Activated CD4-positive, alpha-beta memory T cell treated with anti-CD3 and anti-CD28 coated beads, Interleukin-2, amount 10 ng/mL, durations not matched to agents 7 days and 5 days (primary cell): Measurements from ENCODE around the gene SEC61B. TPM values are rescaled to one million over a fixed set of nuclear protein-coding genes. Genes with fewer than 3 reads are reported as not detected.
"Not testable (repeated sequence)": the region's sequence is repeated elsewhere in the genome, so short reads cannot be mapped to it uniquely, and the experiment has no call there.

Experiments
- CTCF ChIA-PET: fragments of 350-600 bp; sonication (Branson Sonifier 250); formaldehyde crosslinking; loops from one replicate; lab custom pipeline; 2021; ENCODE audit warnings: antibody characterized with exemption, inconsistent platforms; lab: Charles Lee
- POLR2A ChIA-PET: fragments of 350-600 bp; sonication (Branson Sonifier 250); formaldehyde crosslinking; loops from one replicate; lab custom pipeline; 2021; ENCODE audit warnings: antibody characterized with exemption; lab: Charles Lee
- DNase-seq: peaks from one replicate; pipeline ENCODE4 v3.0.0-alpha.2; 2020
- H3K27ac Mint-ChIP-seq: one replicate; pipeline ENCODE4 v1.8.0; 2021; ENCODE audit warnings: mild to moderate bottlenecking, mixed read lengths
- H3K27me3 Mint-ChIP-seq: one replicate; pipeline ENCODE4 v1.8.0; 2021; ENCODE audit warnings: mixed read lengths
- H3K36me3 Mint-ChIP-seq: one replicate; pipeline ENCODE4 v1.8.0; 2021; ENCODE audit warnings: low read depth, mixed read lengths
- H3K4me1 Mint-ChIP-seq: one replicate; pipeline ENCODE4 v1.8.0; 2021; ENCODE audit warnings: mixed read lengths
- H3K4me3 Mint-ChIP-seq: one replicate; pipeline ENCODE4 v1.8.0; 2021; ENCODE audit warnings: mild to moderate bottlenecking, mixed read lengths
- H3K9me3 Mint-ChIP-seq: one replicate; pipeline ENCODE4 v1.8.0; 2021; ENCODE audit warnings: mixed read lengths
- total RNA-seq, 2 experiments: library from RNA; stranded (reverse); gene quantifications; one replicate each; pipeline ENCODE4 v1.2.3, GENCODE V29; 2021

SEC61B gene
- total RNA-seq, 2 experiments from 2014 or later: 148 to 165 TPM

GRCh38 chr9:99196484-99196883 is 25.6 kb upstream of the SEC61B start:
- ChIA-PET POLR2A (interaction anchor here (2.7 kb wide), 1 partner anchor 11 kb away, joined by 6 read pairs; no protein-coding TSS in a partner anchor), CTCF (interaction anchor here (0.8 to 6.6 kb wide), 4 partner anchors 11 to 62 kb away, joined by 3 to 34 read pairs (median 5); no protein-coding TSS in a partner anchor)
- H3K4me1 Mint-ChIP-seq: peaks cover 19% of the 10 kb centered on the region
- not testable (repeated sequence) for H3K27ac Mint-ChIP-seq, DNase-seq, H3K36me3 Mint-ChIP-seq, H3K9me3 Mint-ChIP-seq, H3K4me3 Mint-ChIP-seq
- H3K27me3 Mint-ChIP-seq: peaks cover 23% of the 10 kb centered on the region

DNA sequence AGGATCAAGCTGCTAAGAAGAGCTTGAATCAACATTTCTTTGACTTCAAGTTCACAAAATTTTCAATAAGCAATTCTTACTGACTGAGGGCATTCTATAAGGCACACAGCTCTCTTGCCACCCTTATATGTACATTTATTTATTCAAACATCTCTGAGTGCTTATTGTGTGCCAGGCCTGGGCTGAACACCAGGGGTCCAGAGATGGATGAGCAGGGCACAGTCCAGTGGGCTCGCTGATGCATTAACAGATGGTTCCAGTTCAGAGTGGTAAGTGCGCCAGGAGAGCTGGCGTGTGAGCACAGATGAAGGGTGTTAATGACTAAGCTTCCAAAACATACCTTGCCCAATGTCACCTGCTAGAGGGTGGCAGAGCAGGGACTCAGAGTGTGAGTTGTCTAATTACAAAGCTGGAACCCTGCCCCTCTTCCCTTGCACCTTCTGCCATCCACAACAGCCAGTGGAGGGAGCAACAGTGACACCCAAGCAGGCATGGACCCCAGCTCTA is 24.9 kb upstream of the SEC61B start:
- CTCF ChIA-PET: interaction anchor here (0.6 to 6.6 kb wide), 4 partner anchors 11 to 44 kb away, joined by 3 to 34 read pairs (median 4); no protein-coding TSS in a partner anchor
- Mint-ChIP-seq H3K4me3 (no peak overlapping the region), H3K27me3 (peaks cover 24% of the 10 kb centered on the region), H3K36me3 (no peaks in the 10 kb centered on the region), H3K27ac (no peak overlapping the region), H3K9me3 (no peaks in the 10 kb centered on the region), H3K4me1 (peaks cover 19% of the 10 kb centered on the region)
- POLR2A ChIA-PET: interaction anchor here (0.7 to 2.7 kb wide), 4 partner anchors 12 to 225 kb away, joined by 3 to 6 read pairs (median 4); partner anchors contain the start of genes ALG2 and SEC61B
- DNase-seq: no peak

DNA sequence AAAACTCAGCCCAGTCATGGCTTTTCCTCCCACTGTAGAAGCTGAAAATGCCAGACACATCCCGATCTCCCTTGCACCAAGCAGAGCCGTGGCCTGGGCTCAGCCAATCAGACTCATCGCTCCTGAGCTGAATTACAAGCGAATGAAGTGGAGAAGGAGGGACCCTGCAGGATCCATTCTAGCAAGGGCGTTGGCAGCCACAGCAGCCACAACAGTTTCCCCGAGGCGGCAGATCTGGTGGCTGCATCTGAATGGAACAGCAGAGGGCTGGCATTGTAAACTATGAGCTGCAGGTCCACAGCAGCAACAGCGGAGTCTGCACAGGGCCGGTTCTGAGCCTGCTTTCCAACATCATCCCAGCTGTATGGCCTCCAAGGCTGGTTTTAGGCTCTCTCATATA is 24.1 kb upstream of the SEC61B start:
- no peak overlapping the region for H3K4me3 Mint-ChIP-seq
- no peaks in the 10 kb centered on the region for H3K9me3 Mint-ChIP-seq
- POLR2A ChIA-PET: interaction anchor here (0.7 to 2.7 kb wide), 4 partner anchors 12 to 225 kb away, joined by 3 to 6 read pairs (median 4); partner anchors contain the start of genes ALG2 and SEC61B
- H3K36me3 Mint-ChIP-seq: no peaks in the 10 kb centered on the region
- CTCF ChIA-PET: interaction anchor here (0.7 to 6.6 kb wide), 5 partner anchors 12 to 200 kb away, joined by 3 to 34 read pairs (median 3); partner anchors contain the start of gene SEC61B
- peaks cover 19% of the 10 kb centered on the region for H3K27me3 Mint-ChIP-seq
- no peak overlapping the region for H3K27ac Mint-ChIP-seq
- peaks cover 19% of the 10 kb centered on the region for H3K4me1 Mint-ChIP-seq
- no peak for DNase-seq

- Mint-ChIP-seq H3K27me3 (peaks cover 11% of the 10 kb centered on the region), H3K9me3 (no peaks in the 10 kb centered on the region), H3K4me1 (peaks cover 12% of the 10 kb centered on the region), H3K4me3 (no peak overlapping the region), H3K36me3 (no peaks in the 10 kb centered on the region), H3K27ac (no peak overlapping the region)
- CTCF ChIA-PET: interaction anchor here (6.6 kb wide), 1 partner anchor 14 kb away, joined by 34 read pairs; no protein-coding TSS in a partner anchor
- DNase-seq: no peak
- POLR2A ChIA-PET: no interaction called here
Measured at GRCh38 chr9:99199938-99200539, 22.0 kb upstream of the SEC61B start.

- H3K36me3 Mint-ChIP-seq: no peaks in the 10 kb centered on the region
- POLR2A ChIA-PET: no interaction called here
- CTCF ChIA-PET: interaction anchor here (1.0 kb wide), 1 partner anchor 30 kb away, joined by 3 read pairs; no protein-coding TSS in a partner anchor
- H3K27me3 Mint-ChIP-seq: peaks cover 13% of the 10 kb centered on the region
- no peak overlapping the region for H3K27ac Mint-ChIP-seq
- no peak for DNase-seq
- no peak overlapping the region for H3K4me3 Mint-ChIP-seq
- no peaks in the 10 kb centered on the region for H3K9me3 Mint-ChIP-seq
- H3K4me1 Mint-ChIP-seq: peaks cover 10% of the 10 kb centered on the region
Measured at GRCh38 chr9:99201603-99202002, 20.5 kb upstream of the SEC61B start.

DNA sequence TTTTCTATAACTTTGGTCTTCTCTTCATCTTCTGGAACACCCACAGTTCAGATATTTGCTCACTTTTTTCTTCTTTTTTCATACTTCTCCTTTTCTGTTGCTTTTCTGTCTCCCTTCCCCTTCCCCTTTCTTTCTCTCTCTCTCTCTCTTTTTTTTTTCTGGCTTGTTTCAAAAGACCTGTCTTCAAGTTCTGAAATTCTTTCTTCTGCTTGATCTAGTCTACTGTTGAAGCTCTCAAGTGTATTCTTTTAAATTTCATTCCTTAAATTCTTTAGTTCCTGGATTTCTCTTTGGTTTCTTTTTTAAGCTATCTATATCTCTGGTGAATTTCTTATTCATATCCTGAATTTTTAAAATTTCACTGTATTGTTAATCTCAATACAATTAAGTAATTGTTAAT is 11.5 kb upstream of the SEC61B start:
- ChIA-PET POLR2A (interaction anchor here (1.9 to 2.0 kb wide), 2 partner anchors 10 to 12 kb away, joined by 6 to 7 read pairs; partner anchors contain the start of genes ALG2 and SEC61B), CTCF (interaction anchor here (1.0 kb wide), 1 partner anchor 9 kb away, joined by 5 read pairs; no protein-coding TSS in a partner anchor)
- H3K27me3 Mint-ChIP-seq: peaks cover 29% of the 10 kb centered on the region
- peaks cover 4% of the 10 kb centered on the region for H3K9me3 Mint-ChIP-seq
- H3K4me3 Mint-ChIP-seq: no peak overlapping the region
- H3K27ac Mint-ChIP-seq: no peak overlapping the region
- H3K4me1 Mint-ChIP-seq: no peaks in the 10 kb centered on the region
- DNase-seq: no peak
- H3K36me3 Mint-ChIP-seq: peaks cover 11% of the 10 kb centered on the region

DNA sequence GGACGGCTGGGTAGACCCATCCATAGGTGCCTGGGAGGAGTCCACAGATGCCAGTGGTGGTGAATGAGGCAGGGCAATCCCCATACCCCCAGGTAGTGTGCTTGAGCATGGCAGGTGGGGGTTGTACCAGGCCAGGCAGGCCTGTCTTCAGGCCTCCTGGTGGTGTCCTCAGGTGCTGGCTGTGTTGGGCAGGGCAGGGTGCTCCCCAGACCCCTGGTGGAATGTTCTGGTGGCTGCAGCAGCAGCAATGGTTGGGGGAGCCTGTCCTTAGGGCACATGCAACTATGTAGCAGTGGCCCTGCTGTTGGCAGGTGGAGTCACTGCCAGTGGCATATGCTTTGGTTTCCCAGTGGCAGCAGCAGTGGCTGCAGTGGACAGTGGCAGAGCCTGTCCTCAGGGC is 10.3 kb upstream of the SEC61B start:
- CTCF ChIA-PET: no interaction called here
- no peak overlapping the region for H3K4me3 Mint-ChIP-seq
- peaks cover 24% of the 10 kb centered on the region for H3K27me3 Mint-ChIP-seq
- H3K27ac Mint-ChIP-seq: no peak overlapping the region
- no peak for DNase-seq
- POLR2A ChIA-PET: interaction anchor here (1.5 to 2.0 kb wide), 2 partner anchors 11 kb away, joined by 7 read pairs; partner anchors contain the start of genes ALG2 and SEC61B
- peaks cover under 1% of the 10 kb centered on the region for H3K4me1 Mint-ChIP-seq
- H3K36me3 Mint-ChIP-seq: peaks cover 20% of the 10 kb centered on the region
- peaks cover 4% of the 10 kb centered on the region for H3K9me3 Mint-ChIP-seq

DNA sequence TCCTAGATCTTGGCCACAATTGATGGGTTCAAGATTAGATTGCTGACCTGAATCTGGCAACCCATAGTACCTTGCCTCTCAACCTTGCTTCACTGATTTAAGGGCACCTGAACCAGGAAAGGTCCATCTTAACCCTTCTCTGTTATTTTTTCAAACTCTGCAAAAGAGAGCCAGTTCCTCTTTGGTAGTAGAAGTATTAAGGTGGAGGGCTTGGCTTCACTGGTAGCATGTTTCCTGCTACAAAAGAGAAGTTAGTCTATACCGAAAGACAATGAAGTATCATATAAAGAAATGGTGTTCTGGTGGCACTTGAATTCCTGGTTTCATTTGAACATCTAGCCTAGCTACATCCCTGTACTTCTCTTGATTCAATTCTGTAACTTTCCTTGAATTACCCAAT is 8.9 kb upstream of the SEC61B start:
- ChIA-PET POLR2A (interaction anchor here (1.5 kb wide), 1 partner anchor 9 kb away, joined by 7 read pairs; the partner anchor contains the start of genes ALG2 and SEC61B), CTCF (interaction anchor here (1.1 kb wide), 1 partner anchor 29 kb away, joined by 3 read pairs; no protein-coding TSS in a partner anchor)
- Mint-ChIP-seq H3K36me3 (peaks cover 33% of the 10 kb centered on the region), H3K4me1 (peaks cover 7% of the 10 kb centered on the region), H3K27me3 (peaks cover 12% of the 10 kb centered on the region), H3K27ac (no peak overlapping the region), H3K9me3 (peaks cover 4% of the 10 kb centered on the region), H3K4me3 (no peak overlapping the region)
- DNase-seq: no peak

DNA sequence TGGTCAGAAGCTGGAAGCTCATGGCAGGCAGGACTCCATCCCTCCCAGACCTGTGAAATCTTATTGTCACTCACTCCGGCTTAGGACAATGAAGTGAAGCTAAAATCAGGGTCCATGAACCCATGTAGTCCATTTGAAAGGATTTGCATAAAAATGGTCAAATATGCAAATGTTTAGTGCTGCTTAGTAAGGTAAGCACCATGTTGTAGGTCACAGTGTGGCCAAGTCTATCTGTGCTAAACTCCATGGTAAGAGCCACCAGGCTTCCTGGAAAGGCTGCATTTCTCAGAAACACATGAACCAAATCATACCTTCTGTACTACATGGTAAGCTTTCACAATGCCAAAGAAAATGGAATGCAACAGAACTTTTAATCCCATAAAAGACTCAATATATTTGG is 6.0 kb upstream of the SEC61B start:
- Mint-ChIP-seq H3K27ac (no peak overlapping the region), H3K9me3 (peaks cover 2% of the 10 kb centered on the region), H3K4me3 (no peak overlapping the region), H3K4me1 (peaks cover 29% of the 10 kb centered on the region), H3K36me3 (peaks cover 47% of the 10 kb centered on the region), H3K27me3 (no peaks in the 10 kb centered on the region)
- ChIA-PET CTCF (no interaction called here), POLR2A (no interaction called here)
- DNase-seq: no peak

GRCh38 chr9:99220011-99220410 is 2.1 kb upstream of the SEC61B start:
- CTCF ChIA-PET: interaction anchor here (0.8 to 6.2 kb wide), 2 partner anchors 36 to 48 kb away, joined by 3 to 38 read pairs; no protein-coding TSS in a partner anchor
- H3K4me3 Mint-ChIP-seq: peak overlapping the region; percentile 46
- H3K27ac Mint-ChIP-seq: no peak overlapping the region
- H3K36me3 Mint-ChIP-seq: peaks cover 65% of the 10 kb centered on the region
- POLR2A ChIA-PET: interaction anchor here (1.8 kb wide), 1 partner anchor 10 kb away, joined by 6 read pairs; no protein-coding TSS in a partner anchor
- H3K27me3 Mint-ChIP-seq: no peaks in the 10 kb centered on the region
- H3K9me3 Mint-ChIP-seq: no peaks in the 10 kb centered on the region
- H3K4me1 Mint-ChIP-seq: peaks cover 56% of the 10 kb centered on the region
- no peak for DNase-seq

- H3K4me3 Mint-ChIP-seq: peak overlapping the region; percentile 98
- ChIA-PET POLR2A (interaction anchor here (0.7 to 3.0 kb wide), 18 partner anchors 9 to 864 kb away, joined by 3 to 47 read pairs (median 5); partner anchors contain the start of genes NR4A3 and STX17), CTCF (interaction anchor here (0.9 to 6.2 kb wide), 5 partner anchors 11 to 601 kb away, joined by 3 to 51 read pairs (median 6); partner anchors contain the start of gene NR4A3)
- no peaks in the 10 kb centered on the region for H3K27me3 Mint-ChIP-seq
- DNase-seq: no peak
- peak overlapping the region; percentile 81 for H3K27ac Mint-ChIP-seq
- H3K4me1 Mint-ChIP-seq: peaks cover 68% of the 10 kb centered on the region
- H3K9me3 Mint-ChIP-seq: no peaks in the 10 kb centered on the region
- peaks cover 65% of the 10 kb centered on the region for H3K36me3 Mint-ChIP-seq
Measured at GRCh38 chr9:99221266-99221620, 839 bp upstream of the SEC61B start.

- no peaks in the 10 kb centered on the region for H3K27me3 Mint-ChIP-seq
- H3K9me3 Mint-ChIP-seq: no peaks in the 10 kb centered on the region
- H3K4me1 Mint-ChIP-seq: peaks cover 62% of the 10 kb centered on the region
- POLR2A ChIA-PET: interaction anchor here (0.6 to 3.0 kb wide), 23 partner anchors 10 to 1239 kb away, joined by 3 to 47 read pairs (median 5); partner anchors contain the start of genes NR4A3, STX17 and TEX10
- peak overlapping the region; percentile 98 for H3K4me3 Mint-ChIP-seq
- no peak for DNase-seq
- peak overlapping the region; percentile 97 for H3K27ac Mint-ChIP-seq
- CTCF ChIA-PET: interaction anchor here (0.7 to 6.2 kb wide), 10 partner anchors 9 to 786 kb away, joined by 3 to 51 read pairs (median 4); no protein-coding TSS in a partner anchor
- peaks cover 58% of the 10 kb centered on the region for H3K36me3 Mint-ChIP-seq
Measured at GRCh38 chr9:99222416-99223270, 561 bp downstream of the SEC61B start.
